ENCODE data around the gene FANCE. TPM values are rescaled to one million over a fixed set of nuclear protein-coding genes. Genes with fewer than 3 reads are reported as not detected.

FANCE gene
- total RNA-seq, 1 donor from 2014 or later, result 9.3 TPM

GRCh38 chr6:35485402-35485877 is 33.3 kb downstream of the FANCE start:
- no peak overlapping the region for H2AFZ ChIP-seq (replicated peaks)
- H3K79me2 ChIP-seq (ENCODE audit: low read depth), result peaks cover 15% of the 10 kb centered on the region
- DNase-seq (ENCODE audit: low spot score), result peak; percentile 75
- no peak overlapping the region for H3K4me3 ChIP-seq
- no peaks in the 10 kb centered on the region for H3K36me3 ChIP-seq
- H3K9me3 ChIP-seq (ENCODE audit: low read depth), result no peaks in the 10 kb centered on the region
- no peak overlapping the region for H3K27ac ChIP-seq
- H3K4me1 ChIP-seq, result peaks cover 43% of the 10 kb centered on the region
- H3K9me3 Mint-ChIP-seq, result no peaks in the 10 kb centered on the region
- no peak for TF ChIP-seq EZH2 (IDR thresholded peaks at IDR 0.05)
- TF ChIP-seq EZH2phosphoT487 (IDR thresholded peaks at IDR 0.05), result no peak
- TF ChIP-seq CTCF (IDR thresholded peaks at IDR 0.05), result no peak
- H3K9ac ChIP-seq, result no peak overlapping the region
- no peak overlapping the region for H3K27ac Mint-ChIP-seq
- H3K4me3 Mint-ChIP-seq, result no peak overlapping the region
- peaks cover 19% of the 10 kb centered on the region for H3F3A ChIP-seq (ENCODE audit: low read depth)
- peaks cover 23% of the 10 kb centered on the region for H4K20me1 ChIP-seq (ENCODE audit: low read depth)
- H3K4me1 Mint-ChIP-seq, result peaks cover 30% of the 10 kb centered on the region
- H3K4me2 ChIP-seq, result peak overlapping the region; percentile 56
- H3K36me3 Mint-ChIP-seq, result peaks cover 2% of the 10 kb centered on the region
- peaks cover 3% of the 10 kb centered on the region for H3K27me3 Mint-ChIP-seq (ENCODE audit: insufficient read depth, low read depth)
- no peaks in the 10 kb centered on the region for H3K27me3 ChIP-seq

GRCh38 chr6:35486005-35486925 is 34.1 kb downstream of the FANCE start:
- H3K4me1 Mint-ChIP-seq, result peaks cover 38% of the 10 kb centered on the region
- H3F3A ChIP-seq (ENCODE audit: low read depth), result peaks cover 26% of the 10 kb centered on the region
- DNase-seq (ENCODE audit: low spot score), result peak; percentile 65
- peaks cover 31% of the 10 kb centered on the region for H4K20me1 ChIP-seq (ENCODE audit: low read depth)
- peaks cover 52% of the 10 kb centered on the region for H3K4me1 ChIP-seq
- H3K9ac ChIP-seq, result no peak overlapping the region
- H3K27ac Mint-ChIP-seq, result no peak overlapping the region
- H3K36me3 ChIP-seq, result no peaks in the 10 kb centered on the region
- H3K4me3 Mint-ChIP-seq, result peak overlapping the region; percentile 27
- TF ChIP-seq EZH2 (IDR thresholded peaks at IDR 0.05) (no peak), EZH2phosphoT487 (IDR thresholded peaks at IDR 0.05) (no peak), CTCF (IDR thresholded peaks at IDR 0.05) (no peak)
- peaks cover 22% of the 10 kb centered on the region for H3K79me2 ChIP-seq (ENCODE audit: low read depth)
- H3K36me3 Mint-ChIP-seq, result peaks cover 1% of the 10 kb centered on the region
- H3K4me3 ChIP-seq, result no peak overlapping the region
- H2AFZ ChIP-seq (replicated peaks), result no peak overlapping the region
- no peaks in the 10 kb centered on the region for H3K27me3 ChIP-seq
- no peaks in the 10 kb centered on the region for H3K9me3 Mint-ChIP-seq
- H3K4me2 ChIP-seq, result peak overlapping the region; percentile 56
- H3K27ac ChIP-seq, result no peak overlapping the region
- H3K27me3 Mint-ChIP-seq (ENCODE audit: insufficient read depth, low read depth), result peaks cover 6% of the 10 kb centered on the region
- H3K9me3 ChIP-seq (ENCODE audit: low read depth), result no peaks in the 10 kb centered on the region

- H3K9ac ChIP-seq, result no peak overlapping the region
- no peaks in the 10 kb centered on the region for H3K27me3 ChIP-seq
- H3K4me1 Mint-ChIP-seq, result peaks cover 48% of the 10 kb centered on the region
- no peak overlapping the region for H3K4me3 ChIP-seq
- H3K27me3 Mint-ChIP-seq (ENCODE audit: insufficient read depth, low read depth), result peaks cover 4% of the 10 kb centered on the region
- H3K36me3 ChIP-seq, result no peaks in the 10 kb centered on the region
- H3K27ac ChIP-seq, result no peak overlapping the region
- no peak overlapping the region for H2AFZ ChIP-seq (replicated peaks)
- TF ChIP-seq EZH2 (IDR thresholded peaks at IDR 0.05) (no peak), EZH2phosphoT487 (IDR thresholded peaks at IDR 0.05) (no peak), CTCF (IDR thresholded peaks at IDR 0.05) (no peak)
- H3K4me2 ChIP-seq, result no peak overlapping the region
- H3K4me3 Mint-ChIP-seq, result no peak overlapping the region
- H3F3A ChIP-seq (ENCODE audit: low read depth), result peaks cover 26% of the 10 kb centered on the region
- no peaks in the 10 kb centered on the region for H3K36me3 Mint-ChIP-seq
- H3K79me2 ChIP-seq (ENCODE audit: low read depth), result peaks cover 37% of the 10 kb centered on the region
- peak; percentile 34 for DNase-seq (ENCODE audit: low spot score)
- peak overlapping the region; percentile 53 for H3K27ac Mint-ChIP-seq
- H3K9me3 ChIP-seq (ENCODE audit: low read depth), result no peaks in the 10 kb centered on the region
- no peaks in the 10 kb centered on the region for H3K9me3 Mint-ChIP-seq
- H3K4me1 ChIP-seq, result peaks cover 68% of the 10 kb centered on the region
- peaks cover 48% of the 10 kb centered on the region for H4K20me1 ChIP-seq (ENCODE audit: low read depth)
Measured at GRCh38 chr6:35487658-35488516, 35.7 kb downstream of the FANCE start.

Data from neural progenitor cell (in vitro differentiated cells).